GM04503 (cell line): ENCODE measurements around the gene SERPINA12.
A peak's percentile ranks its signal among the peaks of the same experiment; 100 is the strongest.
"Not testable (repeated sequence)": the region's sequence is repeated elsewhere in the genome, so short reads cannot be mapped to it uniquely, and the experiment has no call there.

ENCODE experiments used
- DNase-seq: peaks from one replicate; pipeline ENCODE4 v3.0.0-alpha.2; 2012; ENCODE audit warnings: low read depth

Gene SERPINA12

DNA sequence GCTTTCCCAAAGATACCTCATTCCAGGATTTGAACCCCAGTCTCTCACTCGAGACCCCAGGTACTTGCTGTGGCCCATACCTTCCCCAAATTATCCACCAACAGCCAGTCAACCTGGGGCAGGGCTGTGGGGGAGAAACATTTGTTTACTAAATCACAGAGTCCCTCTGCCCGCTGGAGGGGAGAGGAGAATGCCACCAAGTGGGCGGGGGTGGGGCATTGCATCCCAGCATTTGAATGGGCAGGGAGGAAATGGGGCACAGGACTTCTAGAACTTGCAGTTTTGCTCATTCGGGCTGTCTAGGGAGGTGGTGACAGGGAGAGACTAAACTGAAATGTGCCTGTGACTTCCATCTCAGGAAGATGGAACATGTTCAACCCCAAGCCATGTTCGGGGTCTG is 22.4 kb downstream of the SERPINA12 start:
- no peak for DNase-seq

DNA sequence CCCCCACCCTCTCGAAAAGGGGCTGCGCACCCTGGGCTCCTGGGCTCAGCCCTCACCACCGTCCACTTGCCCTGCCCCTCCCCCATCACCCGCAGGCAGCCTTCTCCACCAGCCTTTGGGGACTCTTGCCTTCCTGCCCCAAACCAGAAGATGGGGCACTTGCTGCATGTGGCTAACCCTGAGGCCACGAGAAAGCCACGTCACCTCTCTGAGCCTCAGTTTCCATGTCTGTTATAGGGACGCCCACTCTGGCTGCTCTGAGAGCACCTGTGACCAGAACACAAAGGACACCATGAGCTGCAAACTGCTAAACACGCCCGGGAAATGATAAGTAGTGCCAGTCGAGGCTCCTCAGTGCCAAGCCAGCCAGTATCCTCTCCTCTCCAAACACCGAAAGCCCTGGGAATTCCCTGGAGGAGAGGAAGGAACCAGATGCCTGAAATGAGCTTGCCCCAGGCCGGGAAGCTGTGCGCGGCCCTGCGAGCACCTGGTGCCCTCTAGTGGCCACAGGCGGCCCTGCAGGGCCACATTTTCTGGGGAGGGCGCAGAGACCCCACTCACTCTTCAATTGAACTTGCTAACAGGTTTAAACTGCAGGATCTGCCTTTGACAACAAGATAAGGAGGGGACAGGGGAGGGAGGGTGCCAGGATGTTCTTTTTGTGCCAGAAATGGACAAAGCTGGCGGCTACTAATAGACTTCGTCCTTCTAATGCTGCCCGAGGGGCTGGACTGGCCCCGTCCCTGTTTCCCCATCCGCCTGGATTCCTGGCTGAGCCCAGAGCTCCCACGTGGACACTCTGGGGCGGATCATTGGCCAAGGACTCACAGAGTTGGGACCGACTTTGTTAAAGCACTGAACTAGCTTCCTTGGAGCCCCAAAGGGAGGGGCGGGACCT is 23.1 kb downstream of the SERPINA12 start:
- peak; percentile 9 for DNase-seq

DNA sequence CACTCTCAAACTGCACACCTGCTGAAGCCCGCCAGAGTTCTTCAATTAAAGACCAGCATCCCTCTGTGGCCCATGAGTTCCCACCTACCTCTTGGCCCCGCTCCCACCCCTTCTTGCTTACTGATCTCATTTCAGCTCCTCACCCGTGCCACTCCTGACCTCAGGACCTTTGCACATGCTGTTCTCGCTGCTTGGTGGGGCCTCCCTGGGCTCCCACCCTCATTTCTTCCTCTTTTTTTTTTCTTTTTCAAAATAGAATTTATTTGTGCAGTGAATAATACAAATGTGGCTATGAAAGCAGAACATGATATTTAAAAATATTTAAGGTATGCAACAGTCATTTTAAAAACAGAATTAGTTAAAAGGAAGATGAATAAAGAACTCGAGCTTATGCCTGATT is 24.8 kb downstream of the SERPINA12 start:
- DNase-seq: no peak

DNA sequence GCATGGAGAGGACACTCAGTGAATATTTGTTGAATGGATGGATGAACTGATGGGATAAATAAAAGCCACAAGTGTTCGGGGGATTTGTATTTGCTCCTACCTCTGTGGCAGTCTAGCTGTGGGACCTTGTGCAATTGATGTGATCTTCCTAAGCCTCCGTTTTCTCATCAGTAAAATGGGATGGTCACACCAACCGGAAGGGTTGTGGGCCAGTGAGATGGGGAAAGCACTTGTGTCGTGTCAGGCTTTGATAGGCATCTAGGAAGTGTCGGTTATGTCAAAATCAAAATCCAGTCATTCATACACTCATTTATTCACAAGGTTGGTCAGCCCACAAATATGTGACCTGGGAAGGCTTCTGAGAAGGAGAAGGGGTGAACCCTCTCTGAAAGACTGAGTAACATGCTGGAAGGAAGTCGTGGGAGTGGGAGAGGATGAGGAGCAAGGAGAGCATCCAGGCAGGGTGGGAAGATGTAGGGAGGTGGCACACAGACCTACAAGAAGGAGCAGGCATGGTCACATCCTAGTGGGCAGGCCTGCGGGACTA is 25.5 kb downstream of the SERPINA12 start:
- DNase-seq: no peak

DNA sequence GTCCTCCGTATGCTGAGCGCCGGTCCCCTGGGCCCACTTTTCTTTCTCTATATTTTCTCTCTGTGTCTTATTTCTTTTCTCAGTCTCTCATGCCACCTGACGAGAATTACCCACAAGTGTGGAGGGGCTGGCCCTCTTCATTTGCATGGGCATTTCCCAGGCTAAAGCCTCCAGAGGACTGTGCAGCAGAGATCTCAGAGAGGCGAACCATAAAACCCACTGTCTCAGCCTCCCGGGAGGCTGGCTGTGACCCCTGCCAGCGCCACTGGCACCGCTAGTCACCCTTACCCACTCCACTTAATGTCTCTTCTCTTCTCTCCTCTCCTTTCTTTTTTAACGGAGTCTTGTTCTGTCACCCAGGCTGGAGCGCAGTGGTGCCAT is 26.2 kb downstream of the SERPINA12 start:
- no peak for DNase-seq

DNA sequence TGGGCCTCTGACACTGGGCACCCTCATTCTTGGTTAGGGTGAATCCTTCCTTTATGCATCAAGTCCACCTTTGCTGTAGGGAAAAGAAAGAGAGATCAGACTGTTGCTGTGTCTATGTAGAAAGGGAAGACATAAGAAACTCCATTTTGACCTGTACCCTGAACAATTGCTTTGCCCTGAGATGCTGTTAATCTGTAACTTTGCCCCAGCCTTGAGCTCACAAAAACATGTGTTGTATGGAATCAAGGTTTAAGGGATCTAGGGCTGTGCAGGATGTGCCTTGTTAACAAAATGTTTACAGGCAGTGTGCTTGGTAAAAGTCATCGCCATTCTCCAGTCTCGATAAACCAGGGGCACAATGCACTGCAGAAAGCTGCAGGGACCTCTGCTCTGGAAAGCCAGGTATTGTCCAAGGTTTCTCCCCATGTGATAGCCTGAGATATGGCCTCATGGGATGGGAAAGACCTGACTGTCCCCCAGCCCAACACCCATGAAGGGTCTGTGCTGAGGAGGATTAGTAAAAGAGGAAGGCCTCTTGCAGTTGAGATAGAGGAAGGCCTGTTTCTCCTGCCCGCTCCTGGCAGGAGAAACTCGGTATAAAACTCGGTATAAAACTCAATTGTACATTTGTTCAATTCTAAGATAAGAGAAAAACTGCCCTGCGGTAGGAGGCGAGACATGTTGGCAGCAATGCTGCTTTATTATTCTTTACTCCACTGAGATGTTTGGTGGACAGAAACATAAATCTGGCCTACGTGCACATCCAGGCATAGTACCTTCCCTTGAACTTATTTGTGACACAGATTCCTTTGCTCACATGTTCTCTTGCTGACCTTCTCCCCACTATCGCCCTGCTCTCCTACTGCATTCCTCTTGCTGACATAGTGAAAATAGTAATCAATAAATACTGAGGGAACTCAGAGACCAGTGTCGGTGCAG is 26.9 kb downstream of the SERPINA12 start:
- DNase-seq: not testable (repeated sequence)

DNA sequence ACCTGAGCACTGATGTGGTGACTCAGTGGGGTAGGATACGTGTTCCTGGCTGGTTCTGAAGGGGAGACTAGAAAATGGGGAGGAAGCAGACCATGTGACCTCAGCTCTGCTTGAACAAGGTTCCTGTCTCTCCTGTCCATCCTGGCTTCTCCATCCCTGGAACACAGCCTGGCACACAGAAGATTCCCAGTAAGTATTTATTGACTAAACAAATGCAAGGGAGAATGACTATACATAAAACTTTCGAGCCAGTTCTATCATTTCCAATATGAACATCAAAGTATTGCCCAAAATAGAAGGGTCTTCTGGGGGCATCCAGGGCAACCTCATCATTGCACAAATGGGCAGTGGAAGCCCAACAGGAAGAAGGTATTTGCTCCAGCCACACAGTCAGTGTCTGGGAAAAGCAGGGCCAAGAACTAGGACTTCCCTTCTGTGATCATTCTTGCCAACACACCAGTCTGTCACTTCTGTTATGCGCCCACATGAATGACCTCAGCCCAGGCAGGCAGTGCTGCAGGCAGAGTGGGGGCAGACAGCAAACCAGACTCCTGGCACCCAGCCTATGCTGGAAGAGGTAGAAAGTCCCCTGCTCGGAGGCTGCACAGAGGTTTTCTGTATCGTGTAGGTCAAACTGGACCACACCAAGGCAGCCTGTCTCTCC is 27.7 kb downstream of the SERPINA12 start:
- DNase-seq: no peak

DNA sequence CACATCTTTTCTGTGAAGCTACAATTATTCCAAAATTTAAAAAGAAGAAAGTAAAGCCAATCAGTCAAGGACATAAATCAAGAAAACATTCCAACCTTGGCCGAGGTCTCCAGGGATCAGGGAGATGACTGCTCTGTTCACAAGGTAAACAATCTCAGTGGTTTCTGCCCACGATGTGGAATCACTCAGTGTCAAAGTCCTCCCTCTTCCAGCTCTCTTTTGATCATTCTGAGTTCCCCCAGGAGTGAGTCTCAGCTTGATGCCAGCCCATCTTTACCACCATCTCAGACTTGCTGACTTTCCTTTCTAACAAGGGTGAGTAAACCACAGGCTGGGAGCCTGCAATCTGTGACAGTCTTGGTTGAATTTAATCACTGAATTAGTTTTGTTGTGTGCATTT is 28.5 kb downstream of the SERPINA12 start:
- no peak for DNase-seq

DNA sequence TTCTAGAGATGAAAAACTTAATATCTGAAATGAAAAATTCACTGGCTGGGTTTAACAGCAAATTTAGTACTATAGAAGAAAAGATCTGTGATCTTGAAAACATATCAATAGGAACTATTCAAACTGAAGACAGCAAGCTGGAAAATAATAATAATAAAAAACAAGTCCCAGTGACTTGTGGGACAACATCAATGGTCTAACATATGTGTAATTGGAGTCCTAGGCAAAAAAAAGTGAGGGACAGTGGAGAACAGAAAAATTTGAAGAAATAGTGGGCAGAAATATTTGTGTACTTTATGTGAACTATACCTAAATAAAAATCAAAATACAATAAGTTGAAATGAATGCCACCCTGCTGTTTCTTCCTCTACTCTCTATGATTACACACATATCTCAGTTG is 30.8 kb downstream of the SERPINA12 start:
- no peak for DNase-seq

DNA sequence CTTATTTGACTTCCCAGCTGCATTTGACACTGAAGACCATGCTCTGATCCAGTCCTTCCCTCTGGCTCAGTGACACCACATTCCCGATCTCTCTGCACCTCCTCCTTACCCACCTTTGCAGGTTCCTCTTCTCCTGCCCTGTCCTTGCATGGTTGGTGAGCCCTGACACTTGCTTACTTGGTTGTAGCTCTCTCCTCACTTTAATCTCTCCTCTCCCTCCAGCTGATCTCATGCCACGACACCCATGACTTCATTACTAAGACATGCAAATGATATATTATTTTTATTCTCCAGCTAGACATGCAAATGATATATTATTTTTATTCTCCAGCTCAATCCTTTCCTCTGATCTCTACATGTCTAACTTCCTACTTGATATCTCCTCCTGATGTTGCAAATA is 33.2 kb downstream of the SERPINA12 start, which contains the start of gene SERPINA9:
Gene SERPINA9 (minus strand): TSS at position 175 of the 400 bp plus-strand sequence. CDS start 6,357 bp downstream, outside the sequence.
- DNase-seq: no peak

DNA sequence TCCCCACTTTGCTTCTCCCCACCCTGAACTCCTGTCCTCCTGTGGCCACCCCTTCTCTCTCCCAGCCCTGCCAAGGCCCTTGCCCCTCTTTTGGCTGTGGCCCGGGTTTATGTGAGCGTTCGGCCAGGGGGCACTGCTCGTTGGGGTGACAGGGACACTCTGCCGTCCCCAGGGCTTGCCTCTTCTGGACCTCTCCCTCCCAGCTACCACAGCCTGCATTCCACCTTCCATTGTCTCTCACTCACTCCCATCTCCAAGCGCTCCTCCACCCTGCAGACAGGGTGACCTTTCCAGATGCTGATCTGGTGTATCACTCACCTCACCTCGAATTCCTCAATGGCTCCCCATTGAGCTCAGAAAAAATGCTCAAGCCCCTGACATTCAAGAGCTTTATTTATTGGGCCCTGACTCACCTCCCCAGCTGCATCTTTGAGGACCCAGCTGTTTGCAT is 34.7 kb downstream of the SERPINA12 start:
- no peak for DNase-seq

DNA sequence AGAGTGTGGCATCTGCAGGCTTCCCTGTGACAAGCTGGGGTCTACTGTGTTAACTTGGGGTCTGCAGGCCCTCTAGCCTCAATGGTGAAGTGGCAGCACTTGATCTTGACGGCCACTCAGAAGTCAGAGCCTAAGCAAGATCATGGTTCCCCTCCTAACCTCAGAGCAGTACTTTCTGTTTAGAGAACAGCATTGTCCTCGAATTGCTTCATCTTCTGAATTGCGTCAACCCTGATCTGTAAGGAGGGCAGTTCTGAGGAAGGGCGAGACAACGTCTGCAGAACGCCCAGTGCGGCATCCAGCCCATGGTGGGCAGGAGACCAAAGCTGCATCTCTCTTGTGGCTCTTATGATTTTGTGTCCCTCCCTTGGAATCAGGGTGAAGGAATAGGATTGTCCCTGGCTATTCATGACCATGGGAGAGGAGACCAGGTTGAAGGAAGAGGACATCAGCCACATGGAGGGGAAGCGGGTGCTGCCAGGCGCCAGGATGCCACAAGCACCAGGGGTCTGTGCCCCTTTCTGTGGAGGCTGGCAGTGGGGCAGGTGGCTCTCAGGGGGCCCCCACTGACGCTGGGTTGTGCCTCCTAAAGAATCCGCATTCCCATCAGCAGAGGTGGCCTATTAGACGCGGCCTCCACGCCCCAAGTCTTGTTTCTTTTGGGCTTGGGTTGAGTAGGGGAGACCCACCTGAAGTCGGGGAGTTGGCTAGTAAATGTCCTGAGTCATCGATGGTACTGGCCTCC is 35.4 kb downstream of the SERPINA12 start:
- DNase-seq: no peak

DNA sequence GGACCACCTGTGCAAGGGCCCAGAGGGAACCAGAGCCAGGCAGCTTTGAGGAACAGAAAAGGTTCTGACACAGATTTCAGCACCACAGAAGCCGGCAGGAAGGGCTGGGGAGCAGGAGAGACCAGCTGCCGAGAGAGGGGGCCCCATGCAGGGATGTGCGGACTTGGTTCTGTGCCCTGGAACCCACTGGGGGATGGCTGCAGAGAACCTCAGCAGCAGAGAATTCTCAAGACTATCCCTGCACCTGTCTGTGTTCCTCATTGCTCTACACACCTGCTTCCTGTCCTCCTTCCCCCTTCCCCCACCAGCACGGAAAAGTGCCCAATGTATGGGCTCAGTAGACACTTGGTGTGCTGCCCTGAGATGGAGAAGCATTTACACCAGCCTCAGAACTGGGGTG is 36.4 kb downstream of the SERPINA12 start:
- no peak for DNase-seq

DNA sequence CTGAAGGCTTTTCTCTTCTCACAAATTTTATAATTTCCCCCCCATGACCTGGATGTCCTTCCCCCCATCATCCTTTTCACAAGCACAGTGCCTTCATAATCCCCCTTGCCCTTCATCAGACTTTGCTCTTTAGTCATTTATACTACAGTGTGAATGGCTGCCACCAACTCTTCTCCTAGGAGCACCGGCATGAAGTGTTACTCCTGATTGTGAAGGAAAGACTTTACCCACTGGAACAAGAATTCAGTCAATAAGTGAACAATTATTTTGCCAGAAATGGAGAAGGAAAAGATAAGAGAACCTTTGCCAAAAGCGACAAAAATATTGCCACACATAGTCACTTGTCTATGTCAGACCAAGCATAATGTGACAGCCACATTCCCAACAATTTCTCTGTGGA is 38.2 kb downstream of the SERPINA12 start:
- DNase-seq: no peak

DNA sequence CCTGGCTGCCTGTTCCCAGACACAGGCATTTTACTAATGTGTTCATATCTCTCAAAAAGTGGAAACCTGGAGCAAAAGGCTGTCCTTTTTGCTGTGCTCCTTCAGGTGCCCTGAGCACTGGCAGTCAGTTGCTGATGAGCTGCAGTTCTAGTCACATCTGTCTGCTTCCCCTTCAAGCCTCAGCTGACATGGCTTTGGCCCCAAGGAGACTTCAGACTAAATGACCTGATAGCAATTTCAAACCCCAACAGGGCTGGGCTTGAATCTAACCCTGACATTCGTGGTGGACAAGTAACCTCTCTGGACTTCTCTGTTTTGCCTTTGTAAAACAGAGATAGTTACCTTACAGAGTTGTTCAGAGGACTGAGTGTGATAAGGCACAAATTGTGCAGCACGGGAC is 39.0 kb downstream of the SERPINA12 start:
- DNase-seq: no peak

DNA sequence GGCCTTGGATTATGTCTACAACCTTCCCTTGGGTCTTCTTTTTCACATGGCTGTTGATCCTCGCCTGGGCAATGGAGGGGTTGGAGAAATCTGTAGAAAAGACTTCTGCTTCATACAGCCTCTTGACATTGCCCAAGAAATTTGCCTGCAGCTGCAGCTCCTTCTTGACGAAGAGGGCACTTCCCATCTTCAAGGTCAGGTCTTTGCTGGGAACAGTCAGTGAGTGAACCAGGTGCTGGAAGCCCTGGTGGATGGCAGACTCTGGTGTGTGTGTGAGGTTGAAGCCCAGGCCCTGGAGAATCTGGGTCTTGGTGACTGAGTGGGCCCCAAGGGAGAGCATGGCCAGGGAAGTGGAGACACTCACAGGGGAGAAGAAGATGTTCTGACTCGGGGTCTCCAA is 40.0 kb downstream of the SERPINA12 start:
- DNase-seq: no peak

DNA sequence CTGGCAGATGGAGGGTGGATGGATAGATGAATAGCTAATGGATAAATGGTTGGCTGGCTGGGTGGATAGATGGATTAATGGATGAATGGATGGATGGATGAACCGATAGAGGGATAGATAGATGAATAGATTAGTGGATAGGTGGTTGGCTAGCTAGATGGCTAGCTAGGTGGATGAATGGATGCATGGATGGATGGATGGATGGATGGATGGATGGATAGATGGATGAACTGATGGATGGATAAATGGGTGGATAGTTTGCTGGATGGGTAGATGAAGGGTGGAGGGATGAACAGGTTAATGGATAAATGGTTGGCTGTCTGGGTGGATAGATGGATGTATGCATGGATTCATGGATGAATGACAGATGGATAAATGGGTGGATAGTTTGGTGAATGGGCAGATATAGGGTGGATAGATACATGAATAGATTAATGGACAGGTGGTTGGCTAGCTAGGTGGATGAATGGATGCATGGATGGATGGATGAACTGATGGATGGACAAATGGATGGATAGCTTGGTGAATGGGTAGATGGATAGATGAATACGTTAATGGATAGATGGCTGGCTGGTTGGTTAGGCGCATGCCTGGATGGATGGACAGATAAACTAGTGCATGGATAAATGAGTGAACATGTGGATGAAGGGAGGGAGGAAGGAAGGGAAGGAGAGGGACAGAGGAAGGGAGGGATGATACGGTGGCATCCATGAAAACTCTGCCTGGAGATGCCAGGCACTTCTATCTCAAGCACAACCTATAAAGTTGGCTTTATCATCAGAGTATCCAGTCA is 41.3 kb downstream of the SERPINA12 start:
- DNase-seq: no peak

DNA sequence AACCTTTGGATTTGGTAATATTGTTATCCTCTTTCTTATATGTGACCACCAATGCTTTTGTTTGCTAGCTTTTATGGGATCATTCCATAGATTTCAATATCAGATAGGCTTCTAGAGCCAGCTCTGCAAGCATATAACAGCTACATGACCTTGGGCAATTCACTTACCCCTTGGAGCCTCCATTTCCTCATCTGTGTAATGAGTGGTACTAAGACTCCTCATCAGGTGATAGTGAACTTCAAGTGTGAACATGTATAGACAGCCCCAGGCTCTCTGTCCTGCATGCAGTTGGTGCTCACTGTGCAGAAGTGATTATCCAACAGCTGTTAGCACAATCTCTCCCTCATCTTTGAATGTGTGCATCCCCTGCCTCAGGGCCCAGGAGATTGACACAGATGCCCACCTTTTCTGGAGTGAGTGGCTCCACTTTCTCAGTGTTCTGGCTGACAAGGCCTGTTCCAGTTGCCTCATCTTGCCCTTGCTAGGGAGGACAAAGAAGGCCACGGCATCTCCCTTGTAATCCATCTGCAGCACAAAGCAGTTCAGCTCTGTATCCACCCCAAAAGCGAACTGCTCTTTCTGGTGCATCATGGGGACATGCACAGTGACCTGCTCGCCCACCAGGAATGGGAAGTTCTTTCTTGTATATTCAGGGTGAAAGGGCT is 42.4 kb downstream of the SERPINA12 start:
- no peak for DNase-seq

DNA sequence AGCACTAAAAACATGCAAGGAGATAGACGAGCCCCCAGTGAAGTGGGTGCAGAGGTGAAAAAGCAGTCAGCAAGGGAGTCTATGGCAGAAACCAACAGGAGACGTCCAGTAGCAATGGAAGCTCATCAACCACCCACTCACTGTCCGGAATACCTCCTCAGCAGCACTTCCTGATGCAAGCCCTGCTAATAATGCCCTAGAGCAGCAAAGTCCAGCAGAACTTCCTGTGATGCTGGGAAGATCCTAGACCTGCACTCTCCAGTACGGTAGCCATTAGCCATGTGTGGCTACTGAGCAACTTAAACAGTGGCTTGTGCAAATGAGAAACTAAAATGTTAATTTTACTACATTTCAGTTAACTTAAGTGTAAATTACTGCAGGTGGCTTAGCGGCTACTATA is 44.2 kb downstream of the SERPINA12 start:
- no peak for DNase-seq

DNA sequence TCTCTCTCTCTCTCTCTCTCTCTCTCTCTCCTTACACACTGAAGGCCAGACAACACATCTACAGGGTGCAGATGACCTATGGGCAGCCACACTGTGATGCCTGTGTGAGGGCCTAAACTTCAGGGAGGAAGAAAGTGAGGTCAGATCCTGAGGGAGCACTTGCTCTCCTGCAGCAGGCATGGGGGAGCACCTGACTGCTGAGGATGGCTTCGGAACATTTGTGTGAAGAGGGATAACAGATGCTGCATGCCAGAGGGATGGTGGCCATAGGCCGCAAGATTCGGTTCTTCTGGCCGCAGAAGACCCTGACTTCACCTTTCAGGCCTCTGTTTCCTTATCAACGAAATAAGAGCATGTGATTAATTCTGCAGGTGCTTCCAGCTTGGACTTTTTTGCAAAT is 45.0 kb downstream of the SERPINA12 start:
- DNase-seq: no peak
